NB4 (cell line): ENCODE results near the gene KRT77.
"Not testable (repeated sequence)": the region's sequence is repeated elsewhere in the genome, so short reads cannot be mapped to it uniquely, and the experiment has no call there.

Experiments
- DNase-seq: peaks from one replicate; pipeline ENCODE4 v3.0.0; 2010; ENCODE audit warnings: low read depth
- H3K4me3 ChIP-seq: one replicate; pipeline ENCODE4 v1.5.1; 2011; ENCODE audit warnings: mild to moderate bottlenecking, low read depth, low read length, moderate library complexity
- MAX ChIP-seq: IDR thresholded peaks from 2 replicates; pipeline ENCODE4 v1.6.1; 2011; ENCODE audit warnings: low read depth, low read length
- MYC ChIP-seq: IDR thresholded peaks from 2 replicates; pipeline ENCODE4 v1.6.1; 2011; ENCODE audit warnings: low read depth, low read length
- POLR2A ChIP-seq: IDR thresholded peaks from 2 replicates; pipeline ENCODE4 v1.6.1; 2011; ENCODE audit warnings: mild to moderate bottlenecking; ENCODE audit not compliant: insufficient read length; ENCODE audit errors: extremely low read depth
- TF ChIP-seq, protein P1 (sequence below): IDR thresholded peaks from one replicate; pipeline ENCODE4 v1.5.1; 2012; ENCODE audit warnings: low read depth, low read length

KRT77 gene

DNA sequence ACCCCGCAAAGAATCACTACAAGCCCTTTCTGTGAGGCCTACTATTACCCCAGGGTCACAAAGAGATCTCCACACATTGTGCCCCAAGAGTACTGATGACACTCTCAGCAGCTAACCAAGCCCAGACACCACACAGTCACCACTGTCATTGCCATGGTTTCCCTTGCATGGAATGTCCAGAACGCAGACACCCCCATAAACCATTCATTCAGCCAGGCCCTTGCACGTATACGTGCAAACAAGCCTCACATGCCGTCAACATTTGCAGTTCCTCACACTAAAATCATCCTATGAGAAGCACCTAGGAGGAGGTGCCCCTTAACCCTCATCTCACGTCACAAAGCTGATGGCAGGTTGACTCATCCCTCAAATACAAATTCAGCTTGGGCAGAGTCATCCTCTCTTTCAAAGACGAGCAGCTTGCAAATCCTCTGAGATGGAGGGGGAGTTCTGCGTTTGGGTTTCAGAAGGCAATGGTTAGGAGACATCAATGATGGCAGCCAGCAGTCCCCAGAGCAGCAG is 17.1 kb upstream of the KRT77 start:
- TF ChIP-seq POLR2A = no peak
- TF ChIP-seq, protein P1, sequence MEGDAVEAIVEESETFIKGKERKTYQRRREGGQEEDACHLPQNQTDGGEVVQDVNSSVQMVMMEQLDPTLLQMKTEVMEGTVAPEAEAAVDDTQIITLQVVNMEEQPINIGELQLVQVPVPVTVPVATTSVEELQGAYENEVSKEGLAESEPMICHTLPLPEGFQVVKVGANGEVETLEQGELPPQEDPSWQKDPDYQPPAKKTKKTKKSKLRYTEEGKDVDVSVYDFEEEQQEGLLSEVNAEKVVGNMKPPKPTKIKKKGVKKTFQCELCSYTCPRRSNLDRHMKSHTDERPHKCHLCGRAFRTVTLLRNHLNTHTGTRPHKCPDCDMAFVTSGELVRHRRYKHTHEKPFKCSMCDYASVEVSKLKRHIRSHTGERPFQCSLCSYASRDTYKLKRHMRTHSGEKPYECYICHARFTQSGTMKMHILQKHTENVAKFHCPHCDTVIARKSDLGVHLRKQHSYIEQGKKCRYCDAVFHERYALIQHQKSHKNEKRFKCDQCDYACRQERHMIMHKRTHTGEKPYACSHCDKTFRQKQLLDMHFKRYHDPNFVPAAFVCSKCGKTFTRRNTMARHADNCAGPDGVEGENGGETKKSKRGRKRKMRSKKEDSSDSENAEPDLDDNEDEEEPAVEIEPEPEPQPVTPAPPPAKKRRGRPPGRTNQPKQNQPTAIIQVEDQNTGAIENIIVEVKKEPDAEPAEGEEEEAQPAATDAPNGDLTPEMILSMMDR = no peak
- no peak for DNase-seq
- H3K4me3 ChIP-seq = no peak overlapping the region

DNA sequence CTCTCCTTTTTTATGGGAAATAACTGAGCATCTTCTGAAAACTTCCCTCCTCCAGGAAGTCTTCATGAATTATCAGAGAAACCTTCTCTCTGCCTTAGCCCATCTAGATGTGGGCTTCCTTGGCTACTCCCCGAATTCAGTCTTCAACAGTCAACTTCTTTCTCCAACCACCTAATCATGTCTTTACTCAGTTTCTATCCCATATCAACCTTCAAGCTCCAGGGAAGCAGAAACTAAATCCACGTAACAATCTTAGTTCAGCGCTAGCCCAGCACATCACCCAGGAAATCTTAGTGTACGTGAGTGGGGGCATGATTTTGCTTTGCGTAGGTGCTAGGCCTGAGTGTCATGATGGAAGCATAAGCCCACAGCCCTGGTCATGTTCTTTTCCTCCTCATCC is 12.7 kb upstream of the KRT77 start:
- no peak overlapping the region for H3K4me3 ChIP-seq
- TF ChIP-seq MYC = no peak
- TF ChIP-seq MAX = no peak
- TF ChIP-seq POLR2A = no peak
- TF ChIP-seq, protein P1 = no peak
- no peak for DNase-seq

DNA sequence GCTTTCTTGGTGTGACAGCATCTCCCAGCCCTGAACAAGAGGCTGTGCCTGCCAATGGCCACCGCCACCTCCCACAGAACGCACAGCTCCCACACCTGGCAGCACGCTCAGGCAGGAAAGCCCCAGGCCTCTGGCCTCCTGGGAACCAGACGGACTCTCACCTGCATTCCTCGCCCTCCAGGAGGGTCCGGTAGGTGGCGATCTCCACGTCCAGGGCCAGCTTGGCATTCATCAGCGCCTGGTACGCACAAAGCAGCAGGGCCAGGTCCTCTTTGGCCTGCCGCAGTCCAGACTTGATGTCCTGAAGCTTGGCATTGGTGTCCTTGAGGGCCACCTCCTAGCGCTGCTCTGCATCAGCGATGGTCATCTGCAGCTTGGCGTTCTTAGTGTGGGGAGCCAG is 12.1 kb upstream of the KRT77 start:
- TF ChIP-seq MYC = no peak
- TF ChIP-seq, protein P1 = no peak
- TF ChIP-seq MAX = no peak
- H3K4me3 ChIP-seq = no peak overlapping the region
- no peak for DNase-seq

GRCh38 chr12:52714887-52715281 is 11.6 kb upstream of the KRT77 start:
- no peak overlapping the region for H3K4me3 ChIP-seq
- DNase-seq = no peak
- TF ChIP-seq, protein P1 = no peak
- TF ChIP-seq MAX = no peak
- TF ChIP-seq POLR2A = no peak
- TF ChIP-seq MYC = no peak

DNA sequence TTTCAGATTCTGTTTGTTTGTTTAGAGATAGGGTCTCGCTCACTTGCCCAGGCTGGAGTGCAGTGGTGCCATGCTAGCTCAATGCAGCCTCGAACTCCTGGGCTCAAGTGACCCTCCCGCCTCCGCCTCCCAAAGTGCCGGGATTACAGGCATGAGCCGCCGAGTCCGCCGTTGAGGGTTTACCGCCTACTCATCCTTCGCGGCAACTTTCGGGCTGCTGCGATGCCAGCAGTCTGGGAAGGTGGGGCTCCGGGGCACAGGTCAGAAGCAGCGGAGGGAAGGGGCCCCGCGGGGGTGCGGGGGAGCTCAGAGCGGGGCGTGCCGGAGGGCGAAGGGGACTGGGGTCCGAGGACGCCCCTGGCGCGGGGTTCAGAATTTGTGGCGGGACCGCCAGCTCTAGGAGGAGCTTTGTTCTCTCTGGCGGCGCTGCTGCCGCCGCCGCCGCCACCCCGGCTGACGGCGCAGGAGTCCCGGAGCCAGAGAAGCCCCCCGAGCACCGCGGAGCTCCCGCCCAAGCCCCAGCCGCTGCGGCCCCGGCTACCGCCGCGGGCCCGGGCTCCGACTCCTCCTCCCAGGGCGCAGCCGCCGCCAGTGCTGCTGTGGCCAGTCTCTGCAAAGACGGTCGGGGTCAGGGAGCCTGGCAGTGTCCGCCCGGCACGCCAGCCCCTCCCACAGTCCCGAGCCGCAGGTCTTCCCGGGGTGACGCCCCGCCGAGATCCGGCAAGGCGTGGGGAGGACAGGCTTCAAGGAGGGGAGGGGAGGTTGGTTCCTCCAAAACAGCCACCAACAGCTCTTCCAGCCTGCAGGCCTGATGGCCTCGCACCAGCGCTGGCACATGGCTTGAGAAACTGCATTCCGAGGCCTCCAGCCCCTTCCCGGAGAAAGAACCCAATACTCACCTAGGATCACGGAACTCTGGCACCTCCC is 10.9 kb upstream of the KRT77 start:
- no peak for DNase-seq
- TF ChIP-seq MAX (no peak), MYC (no peak), POLR2A (no peak)
- TF ChIP-seq, protein P1 = no peak

DNA sequence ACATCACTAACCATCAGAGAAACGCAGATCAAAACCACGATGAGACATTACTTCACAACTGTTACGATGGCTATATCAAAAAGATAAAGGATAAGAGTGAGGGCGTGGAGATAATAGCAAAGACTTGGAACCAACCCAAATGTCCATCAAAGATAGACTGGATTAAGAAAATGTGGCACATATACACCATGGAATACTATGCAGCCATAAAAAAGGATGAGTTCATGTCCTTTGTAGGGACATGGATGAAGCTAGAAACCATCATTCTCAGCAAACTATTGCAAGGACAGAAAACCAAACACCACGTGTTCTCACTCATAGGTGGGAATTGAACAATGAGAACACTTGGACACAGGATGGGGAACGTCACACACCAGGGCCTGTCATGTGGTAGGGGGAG is 8.8 kb upstream of the KRT77 start:
- DNase-seq, H3K4me3 ChIP-seq: not testable (repeated sequence)

More for the DNA sequence above, 10.9 kb upstream of the KRT77 start:
- no peak overlapping the region for H3K4me3 ChIP-seq
